ENCODE measurements around the gene STUB1.

DNA sequence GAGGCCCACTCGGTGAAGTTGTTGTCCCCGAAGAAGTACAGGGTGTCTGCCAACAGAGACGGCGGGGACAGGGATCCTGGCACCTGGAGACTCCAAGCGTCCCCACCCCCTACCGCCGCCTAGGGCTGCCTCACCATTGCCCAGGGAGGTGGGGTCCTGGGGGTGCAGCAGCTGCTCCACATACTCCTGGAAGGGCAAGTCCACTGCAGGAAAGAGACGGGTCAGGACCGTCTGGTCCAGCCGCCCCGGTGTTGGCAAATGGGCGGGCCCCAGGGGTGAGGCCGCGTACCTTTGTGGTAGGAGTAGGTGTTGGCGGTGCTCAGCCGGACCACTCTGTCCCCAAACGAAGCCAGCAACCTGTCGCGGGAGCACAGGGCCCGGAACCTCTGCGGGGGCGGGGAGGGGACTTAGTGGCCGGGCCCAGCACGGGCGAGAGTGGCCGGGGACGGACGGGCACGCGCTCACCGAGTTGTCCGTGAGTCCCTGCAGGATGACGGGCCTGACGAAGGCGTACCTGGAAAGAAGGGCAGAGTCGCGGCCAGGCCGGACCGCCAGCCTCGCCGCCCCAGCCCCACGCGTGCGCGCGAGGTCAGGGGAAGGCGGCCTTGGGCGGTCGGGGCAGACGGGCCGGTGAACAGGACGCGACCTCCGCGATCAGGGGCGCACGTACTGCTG lies 3.3 kb downstream of the STUB1 start:
- TF ChIP-seq, protein P1, sequence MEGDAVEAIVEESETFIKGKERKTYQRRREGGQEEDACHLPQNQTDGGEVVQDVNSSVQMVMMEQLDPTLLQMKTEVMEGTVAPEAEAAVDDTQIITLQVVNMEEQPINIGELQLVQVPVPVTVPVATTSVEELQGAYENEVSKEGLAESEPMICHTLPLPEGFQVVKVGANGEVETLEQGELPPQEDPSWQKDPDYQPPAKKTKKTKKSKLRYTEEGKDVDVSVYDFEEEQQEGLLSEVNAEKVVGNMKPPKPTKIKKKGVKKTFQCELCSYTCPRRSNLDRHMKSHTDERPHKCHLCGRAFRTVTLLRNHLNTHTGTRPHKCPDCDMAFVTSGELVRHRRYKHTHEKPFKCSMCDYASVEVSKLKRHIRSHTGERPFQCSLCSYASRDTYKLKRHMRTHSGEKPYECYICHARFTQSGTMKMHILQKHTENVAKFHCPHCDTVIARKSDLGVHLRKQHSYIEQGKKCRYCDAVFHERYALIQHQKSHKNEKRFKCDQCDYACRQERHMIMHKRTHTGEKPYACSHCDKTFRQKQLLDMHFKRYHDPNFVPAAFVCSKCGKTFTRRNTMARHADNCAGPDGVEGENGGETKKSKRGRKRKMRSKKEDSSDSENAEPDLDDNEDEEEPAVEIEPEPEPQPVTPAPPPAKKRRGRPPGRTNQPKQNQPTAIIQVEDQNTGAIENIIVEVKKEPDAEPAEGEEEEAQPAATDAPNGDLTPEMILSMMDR (conservative IDR thresholded peaks at IDR 0.05), result no peak
- TF ChIP-seq ZFX (IDR thresholded peaks at IDR 0.05), result peak; percentile 83

Data from C4-2B (cell line).